ENCODE measurements around the gene CDKAL1.
A peak's percentile ranks its signal among the peaks of the same experiment; 100 is the strongest.

The CDKAL1 gene

DNA sequence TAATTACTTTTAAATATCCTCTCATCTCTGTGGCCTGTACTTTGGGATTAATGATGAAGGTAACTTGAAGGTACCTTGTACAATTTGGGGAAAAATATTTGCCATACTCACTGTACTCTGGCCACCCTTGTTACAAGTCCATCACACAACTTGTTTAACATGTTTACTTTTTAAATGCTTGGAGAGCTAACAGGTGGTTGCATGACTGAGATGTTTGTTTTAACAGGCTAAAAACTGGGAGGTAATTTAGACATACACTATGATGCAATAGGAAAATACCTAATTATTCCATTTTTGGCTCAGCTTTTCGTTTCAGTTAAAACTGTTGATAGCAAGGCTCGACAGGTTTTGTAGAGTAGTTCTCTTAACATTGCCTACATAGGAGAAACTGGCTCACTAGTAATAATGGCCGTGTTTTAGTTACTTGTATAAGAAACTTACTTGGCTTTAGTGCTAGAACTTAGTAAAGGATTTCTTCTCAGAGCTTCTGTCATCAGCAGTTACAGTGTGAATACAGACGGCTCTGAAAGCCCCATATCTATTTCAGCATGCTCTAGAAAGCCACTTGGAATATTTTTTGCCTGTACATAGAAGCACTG, 569.5 kb downstream of the CDKAL1 start:
- no peak for DNase-seq (ENCODE audit: low spot score)

DNA sequence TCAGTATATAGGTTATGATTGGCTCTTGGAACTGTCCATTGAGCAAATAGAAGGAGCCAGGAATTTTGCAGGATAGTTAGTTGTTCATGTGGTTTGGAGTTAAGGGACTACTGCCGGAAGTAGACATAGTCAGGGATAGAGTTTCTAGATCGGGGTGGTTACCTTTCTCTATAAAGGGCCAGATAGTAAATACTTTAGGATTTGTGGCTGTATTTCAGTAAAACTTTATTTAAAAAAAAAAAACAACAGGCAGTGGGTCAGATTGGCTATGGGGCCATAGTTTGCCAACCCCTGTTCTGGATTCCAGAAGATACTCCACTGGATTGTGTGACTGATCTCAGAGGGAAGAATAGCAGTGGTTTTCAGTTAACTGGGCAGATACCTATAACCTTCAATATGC, 570.0 kb downstream of the CDKAL1 start:
- DNase-seq (ENCODE audit: low spot score): no peak

- DNase-seq (ENCODE audit: low spot score): no peak
These were observed 573.5 kb downstream of the CDKAL1 start for GRCh38 chr6:21107796-21108195.

DNA sequence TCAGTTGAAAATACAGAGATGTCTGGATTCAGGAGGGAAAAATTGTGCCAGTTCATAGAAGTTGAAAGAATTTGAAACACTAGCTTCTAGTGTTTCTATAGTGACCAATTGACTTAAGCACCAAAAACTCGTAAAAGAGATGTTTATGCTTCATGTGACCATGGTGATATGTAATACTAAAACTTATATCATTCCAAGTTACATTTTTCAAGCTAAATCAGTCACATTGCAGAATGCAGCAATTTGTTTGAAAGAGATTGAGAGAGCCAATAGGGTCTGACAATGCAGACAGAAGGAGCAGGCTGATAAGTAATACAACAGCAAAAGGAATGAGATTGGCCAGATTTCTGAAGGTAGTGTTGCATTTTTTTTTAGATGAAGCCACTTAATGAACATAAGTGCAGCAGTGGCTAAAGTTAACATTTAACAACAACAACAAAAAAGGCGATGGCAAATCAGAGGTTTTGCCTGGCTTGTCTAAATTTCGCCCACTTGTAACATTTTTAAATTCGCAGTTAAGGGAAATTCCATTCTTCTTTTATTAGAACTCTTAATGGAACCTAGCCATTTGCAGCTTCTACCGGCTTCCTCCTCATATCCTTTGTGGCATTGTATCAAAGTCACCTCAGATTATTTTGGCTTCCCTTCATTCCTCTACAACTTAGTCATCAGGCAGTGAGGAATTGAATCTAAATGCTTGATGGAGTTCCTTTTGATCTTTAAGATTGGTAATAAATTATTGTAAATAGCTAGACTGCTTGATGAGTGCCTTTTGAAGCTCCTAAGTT, 575.3 kb downstream of the CDKAL1 start:
- peak; percentile 7 for DNase-seq (ENCODE audit: low spot score)

DNA sequence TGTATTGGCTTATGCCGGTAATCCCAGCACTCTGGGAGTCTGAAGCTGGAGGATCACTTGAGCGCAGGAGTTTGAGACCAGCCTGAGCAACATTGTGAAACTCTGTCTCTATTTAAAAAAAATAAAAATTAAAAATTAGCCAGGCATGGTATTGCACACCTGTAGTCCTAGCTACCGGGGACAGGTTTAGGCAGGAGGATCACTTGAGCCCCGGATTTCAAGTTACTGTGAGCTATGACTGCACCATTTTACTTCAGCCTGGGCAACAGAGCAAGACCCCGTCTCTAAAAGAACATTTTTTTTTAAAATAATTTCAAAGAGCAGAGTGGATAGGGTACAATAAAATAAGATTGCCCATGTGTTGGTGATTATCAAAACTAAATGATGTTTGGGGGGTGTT, 576.4 kb downstream of the CDKAL1 start:
- no peak for DNase-seq (ENCODE audit: low spot score)

GRCh38 chr6:21111093-21111725, 577.0 kb downstream of the CDKAL1 start:
- no peak for DNase-seq (ENCODE audit: low spot score)

DNA sequence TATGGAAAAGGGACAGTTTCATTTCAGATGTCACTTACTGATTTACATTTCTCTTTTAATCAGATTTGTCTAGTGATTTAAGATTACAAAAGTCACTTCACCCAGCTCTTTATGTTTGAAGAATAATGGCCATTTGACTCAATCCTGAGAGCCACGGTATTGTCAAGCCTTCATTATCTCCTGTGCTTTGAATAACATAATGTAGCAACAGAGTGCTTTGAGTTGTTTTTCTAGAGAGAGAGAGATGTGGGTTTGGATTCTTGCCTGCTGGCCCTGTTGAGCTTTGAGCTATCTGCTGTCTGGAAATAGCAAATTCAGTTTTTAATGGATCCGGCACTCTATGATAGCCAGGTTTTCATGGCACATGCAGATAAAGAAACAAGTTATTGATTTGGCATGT, 580.9 kb downstream of the CDKAL1 start:
- no peak for DNase-seq (ENCODE audit: low spot score)

- no peak for DNase-seq (ENCODE audit: low spot score)
These were observed 582.5 kb downstream of the CDKAL1 start for GRCh38 chr6:21116736-21117135.

DNA sequence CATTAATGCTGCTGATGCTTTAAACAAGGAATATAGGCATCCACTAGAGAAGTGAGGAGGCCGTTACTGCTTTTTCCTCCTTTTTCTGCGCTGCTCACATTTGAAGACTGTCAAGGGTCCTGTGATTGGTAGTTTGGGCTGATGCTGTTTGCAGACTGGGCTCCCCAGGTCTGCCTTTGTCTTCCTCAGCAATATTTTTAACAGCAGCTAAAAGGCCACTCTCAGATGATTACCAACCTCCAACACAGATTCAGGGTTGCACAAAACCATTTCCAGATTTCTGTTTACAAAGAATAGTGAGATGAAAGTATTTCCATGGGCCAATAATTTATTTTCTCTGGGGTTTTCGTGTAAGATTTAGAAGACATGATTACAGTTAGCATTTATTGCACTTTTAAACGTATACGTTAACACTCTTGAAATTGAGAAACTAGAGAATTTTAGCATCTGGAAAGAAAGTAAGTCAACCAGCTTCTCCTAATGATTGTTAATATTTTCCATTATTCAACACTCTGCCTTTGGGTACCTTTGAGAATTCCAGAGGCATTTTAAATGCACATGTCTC, 584.0 kb downstream of the CDKAL1 start:
- no peak for DNase-seq (ENCODE audit: low spot score)

- DNase-seq (ENCODE audit: low spot score): no peak
These were observed 587.4 kb downstream of the CDKAL1 start for GRCh38 chr6:21121636-21122136.

- DNase-seq (ENCODE audit: low spot score): no peak
These were observed 589.5 kb downstream of the CDKAL1 start for GRCh38 chr6:21123507-21124436.

DNA sequence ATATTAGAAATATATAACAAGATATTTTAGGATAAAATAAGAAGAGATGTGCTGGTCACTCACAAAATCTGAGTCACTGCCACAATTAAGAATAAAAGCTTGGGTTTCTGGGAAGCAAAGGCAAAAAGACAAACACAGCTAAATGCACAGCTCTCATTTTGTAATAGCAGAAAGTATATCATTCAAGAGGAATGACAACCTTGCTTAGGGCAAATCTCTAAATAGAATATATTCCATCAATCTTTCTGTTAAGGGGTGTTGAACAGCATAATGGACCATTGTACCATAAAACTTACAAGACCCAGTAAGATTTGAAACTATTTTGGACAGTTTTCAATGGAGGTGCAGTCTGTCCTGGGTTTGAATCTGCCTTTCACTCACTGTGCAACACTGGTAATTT, 594.3 kb downstream of the CDKAL1 start:
- no peak for DNase-seq (ENCODE audit: low spot score)

GRCh38 chr6:21131406-21131805, 597.1 kb downstream of the CDKAL1 start:
- no peak for DNase-seq (ENCODE audit: low spot score)

- no peak for DNase-seq (ENCODE audit: low spot score)
These were observed 598.2 kb downstream of the CDKAL1 start for GRCh38 chr6:21132446-21132845.

- DNase-seq (ENCODE audit: low spot score): no peak
These were observed 598.9 kb downstream of the CDKAL1 start for GRCh38 chr6:21132856-21133838.

GRCh38 chr6:21133901-21134300, 599.6 kb downstream of the CDKAL1 start:
- DNase-seq (ENCODE audit: low spot score): no peak

GRCh38 chr6:21134356-21134755, 600.1 kb downstream of the CDKAL1 start:
- no peak for DNase-seq (ENCODE audit: low spot score)

DNA sequence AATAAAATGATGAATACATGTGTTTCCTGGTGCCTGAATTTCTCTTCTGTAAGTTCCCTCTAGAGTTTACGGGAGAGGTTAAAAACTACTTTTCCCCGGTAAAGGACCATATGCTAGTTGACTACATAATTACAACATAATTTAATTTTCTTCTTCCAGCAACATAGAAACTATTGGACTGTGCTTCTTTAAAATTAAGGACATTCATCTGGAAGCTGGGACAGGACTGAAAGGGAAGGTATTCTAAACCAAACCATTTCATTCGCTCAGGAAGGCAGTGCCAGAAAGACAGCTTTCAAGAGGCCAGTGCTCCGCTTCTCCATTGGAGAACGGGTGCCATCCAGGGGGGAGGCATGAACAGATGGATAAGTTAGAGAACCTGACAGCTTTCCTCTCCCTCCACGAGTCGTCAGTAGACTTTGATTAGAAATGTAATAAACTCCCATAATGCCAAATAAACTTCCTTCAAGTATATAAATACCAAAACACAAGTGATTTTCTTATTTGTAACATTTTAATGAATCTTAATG, 601.3 kb downstream of the CDKAL1 start:
- DNase-seq (ENCODE audit: low spot score): no peak

DNA sequence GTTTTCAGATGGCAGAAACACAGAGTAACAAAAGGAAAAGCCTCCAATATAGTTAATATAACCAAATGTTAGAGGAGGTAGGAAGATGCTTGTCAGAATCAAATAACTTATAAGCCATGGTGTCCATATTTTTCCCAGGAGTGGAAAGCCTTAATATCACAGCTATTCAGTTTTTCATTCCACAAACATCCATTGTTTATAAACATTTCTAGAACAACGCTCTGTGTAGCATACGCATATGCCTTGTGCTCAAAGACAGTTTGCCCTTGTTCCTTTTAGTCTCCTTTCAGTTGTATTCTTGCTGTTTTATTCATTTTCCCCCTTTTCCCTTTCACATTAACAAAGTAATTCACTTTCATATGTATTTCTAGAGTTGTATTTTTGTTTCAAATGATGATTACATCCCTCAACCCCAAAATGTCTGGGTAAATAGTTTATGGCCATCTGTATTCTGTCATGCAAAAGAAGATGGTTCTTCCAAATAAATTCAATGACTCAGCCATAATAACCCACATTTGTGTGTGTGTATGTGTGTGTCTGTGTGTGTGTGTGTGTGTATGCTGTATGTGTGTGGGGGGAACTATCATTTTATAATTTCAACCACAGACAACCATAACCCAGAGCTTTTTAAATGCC, 603.6 kb downstream of the CDKAL1 start:
- no peak for DNase-seq (ENCODE audit: low spot score)
